Uterine smooth muscle cell (primary cell): ENCODE measurements around the gene NLRP11. TPM values are rescaled to one million over a fixed set of nuclear protein-coding genes. Genes with fewer than 3 reads are reported as not detected.

Source experiments
- total RNA-seq: library from RNA; depleted of rRNA; stranded (reverse); fragments of >200 nt; gene quantifications from 2 replicates; pipeline ENCODE4 v1.2.3, GENCODE V29; 2014

The NLRP11 gene
- total RNA-seq, result not detected in 2 replicates

GRCh38 chr19:55831846-55832245 lies at the start of gene NLRP11:
Gene NLRP11 (minus strand): TSS chr19:55831999. CDS start chr19:55818174, 13,825 bp downstream.

GRCh38 chr19:55836340-55836739 lies 4.5 kb upstream of the NLRP11 start, which contains the start of gene NLRP4:
Gene NLRP4 (plus strand): TSS chr19:55836540. CDS start chr19:55852081, 15,541 bp downstream.

DNA sequence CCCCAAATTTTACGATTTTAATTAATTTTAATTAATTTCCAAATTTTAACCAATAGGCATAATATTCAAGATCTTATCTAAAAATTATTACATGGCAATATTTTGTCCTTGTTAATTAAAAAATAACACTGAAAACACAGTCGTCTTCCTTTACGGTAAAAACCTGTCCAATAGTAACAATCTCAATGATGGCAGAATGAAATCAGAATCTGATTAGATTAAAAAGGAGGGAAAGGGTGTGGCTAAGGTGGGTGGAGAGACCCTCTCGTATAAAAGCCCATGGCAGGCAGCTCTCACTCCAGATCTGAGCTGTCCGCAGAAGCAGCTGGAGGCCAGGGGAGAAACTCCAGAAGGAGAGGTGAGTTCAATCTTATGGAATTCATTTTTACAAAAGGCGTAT lies 63.0 kb downstream of the NLRP11 start, which contains the start of gene RFPL4AL1:
RFPL4AL1 (plus strand) TSS at position 301 of the 400 bp plus-strand sequence. CDS start 2,687 bp downstream, outside the sequence.

GRCh38 chr19:55758797-55759196 lies 73.0 kb downstream of the NLRP11 start, which contains the start of gene RFPL4A:
Gene RFPL4A (plus strand): TSS chr19:55759097. CDS start chr19:55761801, 2,704 bp downstream.

DNA sequence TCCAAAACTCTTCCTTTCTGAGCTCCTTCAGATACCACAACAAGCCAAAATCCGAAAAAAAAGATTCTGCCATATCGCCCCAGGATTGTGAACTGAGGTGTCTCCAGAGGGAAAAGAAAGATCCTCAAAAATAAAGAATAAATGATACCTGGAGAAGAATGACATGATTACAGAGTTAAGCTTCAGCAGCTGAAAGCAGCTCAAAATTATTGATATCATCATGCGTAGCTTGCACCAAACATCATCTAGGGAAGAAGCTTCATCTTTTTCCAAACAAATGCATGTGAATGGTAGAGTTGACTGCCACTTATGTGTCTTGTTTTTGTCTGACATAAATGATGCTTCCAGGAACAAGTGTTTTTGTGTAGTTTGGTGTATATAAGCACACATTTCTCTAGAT lies 93.5 kb downstream of the NLRP11 start, which contains the start of gene NLRP9:
NLRP9 (minus strand) TSS at position 101 of the 400 bp plus-strand sequence; CDS start at position 73, 28 bp downstream.

Other genes starting within 250 kb of the NLRP11 start
- 2.7 and 3.0 TPM in 2 replicates for gene FIZ1, start 232.5 kb downstream of the NLRP11 start, total RNA-seq
- gene ZNF524, start 231.7 kb downstream of the NLRP11 start, total RNA-seq, result 7.7 and 9.9 TPM in 2 replicates
- 1.00 and 1.2 TPM in 2 replicates for gene ZNF865, start 226.4 kb downstream of the NLRP11 start, total RNA-seq
- gene ZNF784, start 207.4 kb downstream of the NLRP11 start, total RNA-seq, result 4.4 and 5.4 TPM in 2 replicates
- gene ZNF580, start 191.0 kb downstream of the NLRP11 start, total RNA-seq, result 4.1 and 4.2 TPM in 2 replicates
- gene ZNF581, start 188.3 kb downstream of the NLRP11 start, total RNA-seq, result 12.3 and 22.5 TPM in 2 replicates
- gene CCDC106, start 183.8 kb downstream of the NLRP11 start, total RNA-seq, result 2.5 and 8.5 TPM in 2 replicates
- gene U2AF2, start 177.0 kb downstream of the NLRP11 start, total RNA-seq, result 117 and 168 TPM in 2 replicates
- 79.4 and 112 TPM in 2 replicates for gene EPN1, start 156.8 kb downstream of the NLRP11 start, total RNA-seq
- gene NLRP9, start 93.6 kb downstream of the NLRP11 start, total RNA-seq, result not detected in 2 replicates
- not detected in 2 replicates for gene RFPL4A, start 72.9 kb downstream of the NLRP11 start, total RNA-seq
- not detected in 2 replicates for gene RFPL4AL1, start 62.9 kb downstream of the NLRP11 start, total RNA-seq
- gene NLRP4, start 4.5 kb upstream of the NLRP11 start, total RNA-seq, result not detected in 2 replicates
- gene NLRP13, start 100.3 kb upstream of the NLRP11 start, total RNA-seq, result not detected in 2 replicates
- not detected in 2 replicates for gene NLRP8, start 115.8 kb upstream of the NLRP11 start, total RNA-seq
- gene NLRP5, start 154.8 kb upstream of the NLRP11 start, total RNA-seq, result not detected in 2 replicates